GM12872 (cell line): ENCODE results near the gene OPALIN.

ENCODE experiments used
- TF ChIP-seq, protein P1 (sequence below): IDR thresholded peaks from 3 replicates; pipeline ENCODE4 v1.5.1; 2011; ENCODE audit warnings: low read depth, mild to moderate bottlenecking, low read length, moderate library complexity; ENCODE audit not compliant: insufficient read depth

Gene OPALIN

GRCh38 chr10:96380821-96381220 lies 22.0 kb upstream of the OPALIN start:
- TF ChIP-seq, protein P1, sequence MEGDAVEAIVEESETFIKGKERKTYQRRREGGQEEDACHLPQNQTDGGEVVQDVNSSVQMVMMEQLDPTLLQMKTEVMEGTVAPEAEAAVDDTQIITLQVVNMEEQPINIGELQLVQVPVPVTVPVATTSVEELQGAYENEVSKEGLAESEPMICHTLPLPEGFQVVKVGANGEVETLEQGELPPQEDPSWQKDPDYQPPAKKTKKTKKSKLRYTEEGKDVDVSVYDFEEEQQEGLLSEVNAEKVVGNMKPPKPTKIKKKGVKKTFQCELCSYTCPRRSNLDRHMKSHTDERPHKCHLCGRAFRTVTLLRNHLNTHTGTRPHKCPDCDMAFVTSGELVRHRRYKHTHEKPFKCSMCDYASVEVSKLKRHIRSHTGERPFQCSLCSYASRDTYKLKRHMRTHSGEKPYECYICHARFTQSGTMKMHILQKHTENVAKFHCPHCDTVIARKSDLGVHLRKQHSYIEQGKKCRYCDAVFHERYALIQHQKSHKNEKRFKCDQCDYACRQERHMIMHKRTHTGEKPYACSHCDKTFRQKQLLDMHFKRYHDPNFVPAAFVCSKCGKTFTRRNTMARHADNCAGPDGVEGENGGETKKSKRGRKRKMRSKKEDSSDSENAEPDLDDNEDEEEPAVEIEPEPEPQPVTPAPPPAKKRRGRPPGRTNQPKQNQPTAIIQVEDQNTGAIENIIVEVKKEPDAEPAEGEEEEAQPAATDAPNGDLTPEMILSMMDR, result no peak

DNA sequence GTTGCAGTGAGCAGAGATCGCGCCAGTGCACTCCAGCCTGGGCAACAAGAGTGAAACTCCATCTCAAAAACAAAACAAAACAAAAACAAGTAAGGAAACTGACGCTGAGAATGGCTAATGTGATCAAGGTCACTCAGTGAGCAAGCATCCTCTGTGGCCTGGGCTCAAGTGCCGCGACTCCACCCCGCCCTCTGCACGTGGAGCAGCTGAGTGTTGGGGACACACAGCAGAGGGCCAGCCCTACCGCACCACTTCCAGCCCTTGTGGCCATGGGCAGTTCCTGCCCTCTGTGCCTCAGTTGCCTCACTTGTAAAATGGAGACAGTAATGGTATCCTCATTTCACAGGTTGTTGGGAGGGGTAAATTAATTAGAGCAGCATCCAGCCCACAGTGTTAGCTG lies 21.0 kb upstream of the OPALIN start:
- TF ChIP-seq, protein P1, result no peak

DNA sequence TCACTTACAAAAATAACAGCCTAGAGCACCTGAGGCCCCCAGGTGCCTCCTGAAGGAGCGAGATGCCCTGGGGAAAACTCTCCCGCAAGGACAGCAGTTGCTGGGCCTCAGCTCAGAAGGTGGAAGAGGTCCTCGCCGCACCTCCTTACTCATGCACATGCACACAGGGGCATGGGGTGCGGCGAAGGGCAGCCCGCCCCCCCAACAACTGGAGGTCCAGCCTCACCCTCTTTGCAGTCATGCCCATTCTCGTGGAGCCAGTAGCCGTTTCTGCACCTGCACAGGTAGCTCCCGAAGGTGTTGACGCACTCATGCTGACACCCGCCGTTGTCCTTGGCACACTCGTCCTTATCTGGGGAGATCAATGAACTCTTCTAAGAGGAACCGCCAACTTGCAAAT lies 19.9 kb upstream of the OPALIN start:
- TF ChIP-seq, protein P1, result no peak

GRCh38 chr10:96377816-96378294 lies 19.1 kb upstream of the OPALIN start:
- TF ChIP-seq, protein P1, result no peak

DNA sequence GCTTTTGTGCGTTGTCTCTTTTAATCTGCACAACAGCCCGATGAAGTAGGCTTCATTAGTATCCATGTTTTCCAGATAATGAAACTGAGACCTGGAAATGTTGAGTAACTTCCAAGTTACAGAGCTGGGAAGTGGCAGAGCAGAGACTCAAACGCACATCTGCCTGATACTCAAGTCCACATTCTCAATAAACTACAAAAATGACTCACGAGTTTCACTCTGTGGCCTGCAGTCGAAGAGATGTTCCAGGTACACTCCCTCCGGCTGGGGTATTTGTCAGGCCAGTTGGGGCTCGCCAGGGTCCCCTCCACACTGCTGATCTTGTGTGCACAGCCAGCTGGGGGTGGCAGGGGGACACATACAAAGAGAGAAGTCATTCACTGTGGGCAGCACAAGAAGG lies 17.7 kb upstream of the OPALIN start:
- TF ChIP-seq, protein P1, result no peak

DNA sequence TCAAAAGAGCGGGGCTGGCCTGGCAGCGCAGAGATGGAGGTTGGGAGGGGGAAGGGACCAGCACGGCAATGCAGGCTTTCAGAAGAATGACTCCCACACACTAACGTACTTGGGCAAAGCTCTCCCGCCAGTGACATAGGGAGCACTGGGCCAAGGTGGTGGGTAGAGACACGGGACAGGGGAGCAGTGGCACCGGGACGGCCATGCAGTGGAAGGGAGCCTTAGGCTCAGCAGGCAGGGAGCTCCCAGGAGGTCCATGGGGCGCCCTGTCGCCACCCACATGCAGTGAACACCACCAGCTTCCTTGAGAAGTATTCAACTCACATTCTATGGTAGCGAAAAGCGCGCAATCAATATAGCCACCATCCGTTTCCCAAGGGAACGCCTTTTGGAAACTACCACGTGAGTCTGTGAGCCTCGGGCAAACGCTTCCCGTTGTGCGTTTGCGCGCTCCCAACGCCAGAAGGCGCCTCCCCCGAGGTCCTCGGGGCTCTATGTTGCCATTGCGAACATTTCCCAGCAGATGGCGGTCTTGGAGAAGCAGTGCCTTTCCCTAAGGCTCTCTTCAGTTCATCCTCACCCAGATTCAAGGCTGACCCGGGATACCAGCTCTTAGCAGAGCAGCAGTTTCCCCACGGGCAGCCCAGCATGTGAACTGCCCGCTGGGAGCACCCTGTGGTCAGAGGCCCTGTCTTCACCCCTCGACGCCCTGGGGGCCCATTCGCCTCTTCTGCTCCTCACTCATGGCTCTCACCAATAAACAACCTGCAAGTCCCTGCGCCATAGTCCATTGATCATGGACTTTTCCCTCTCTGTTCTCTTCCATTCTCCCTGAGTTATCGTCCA lies 16.4 kb upstream of the OPALIN start:
- TF ChIP-seq, protein P1, result peak; percentile 99

- TF ChIP-seq, protein P1, result no peak
Measured at GRCh38 chr10:96374639-96374984, 15.8 kb upstream of the OPALIN start.

DNA sequence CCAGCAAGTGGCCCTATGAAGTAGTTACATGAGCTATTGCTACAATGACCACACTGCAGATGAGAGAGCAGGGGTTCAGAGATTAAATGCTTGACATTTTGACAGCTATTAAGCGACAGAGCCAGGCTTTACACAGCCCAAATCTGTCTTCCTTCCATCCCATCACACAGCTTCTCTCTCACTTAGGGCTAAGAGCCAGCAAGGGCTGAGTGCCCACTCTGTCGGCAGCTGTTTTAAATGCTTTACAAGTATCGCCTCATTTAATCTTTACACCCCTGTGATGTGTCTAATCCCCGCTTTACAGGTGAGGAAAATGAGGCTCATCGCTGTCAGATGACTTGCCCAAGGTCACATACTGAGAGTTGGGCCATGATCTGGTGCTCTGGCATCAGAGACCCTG lies 15.2 kb upstream of the OPALIN start:
- TF ChIP-seq, protein P1, result no peak
